ENCODE results near the gene GPBP1L1. TPM values are rescaled to one million over a fixed set of nuclear protein-coding genes. Genes with fewer than 3 reads are reported as not detected.

GPBP1L1 gene
- total and polyA plus RNA-seq, 2 of the 13 experiments (the other 11 are each of a cell fraction or from before 2014, with no cell fraction given), result 45.9 to 86.1 TPM

- Histone ChIP-seq H3K9me3 (ENCODE audit: low read length) (no peaks in the 10 kb centered on the region), H3K27ac (ENCODE audit: extremely low read length, insufficient read depth, low read length) (no peak overlapping the region), H3K27me3 (ENCODE audit: control insufficient read depth in 1 of 2, insufficient read depth in 2 of 2, low read length in 2 of 2) (no peaks in the 10 kb centered on the region), H4K20me1 (ENCODE audit: insufficient read depth, low read length) (no peaks in the 10 kb centered on the region; the same call in 1 of the 2 replicates), H3K4me3 (replicated peaks in 1 of 3; ENCODE audit: insufficient read depth in 1 of 3, low read depth in 2 of 3, low read length in 3 of 3) (no peak overlapping the region), H3K36me3 (replicated peaks in 1 of 2; ENCODE audit: control insufficient read depth in 1 of 2, insufficient read depth in 2 of 2, low read length in 2 of 2) (peaks cover 20 to 41% of the 10 kb centered on the region in 2 experiments), H3K4me1 (ENCODE audit: insufficient read depth, low read length) (peaks cover 11% of the 10 kb centered on the region), H3K9ac (ENCODE audit: insufficient read depth, low read depth, low read length) (no peak overlapping the region), H3K79me2 (ENCODE audit: insufficient read depth, low read length) (no peaks in the 10 kb centered on the region), H3K4me2 (ENCODE audit: low read depth, low read length) (no peak overlapping the region), H2AFZ (ENCODE audit: low read length) (no peak overlapping the region)
- TF ChIP-seq POLR2G (IDR thresholded peaks at IDR 0.05; ENCODE audit: low read depth, low read length) (peak; percentile 38), RBM22 (optimal IDR thresholded peaks at IDR 0.05; ENCODE audit: low read length) (peak; percentile 98), EED (CRISPR knock-in tag; IDR thresholded peaks at IDR 0.05) (no peak), CTCF (CRISPR knock-in tag; IDR thresholded peaks at IDR 0.05) (peak; percentile 32), STAG1 (CRISPR knock-in tag; IDR thresholded peaks at IDR 0.05) (0 out of 2 replicates have a peak, but pooled peaks have one; percentile 8), POLR2A (IDR thresholded peaks at IDR 0.05; ENCODE audit: insufficient read depth in 1 of 2, low read depth in 2 of 2, low read length in 2 of 2) (0 out of 4 replicates have a peak, but pooled peaks of 1 of the 2 experiments have one; percentile 24), AGO2 (optimal IDR thresholded peaks at IDR 0.05; ENCODE audit: low read depth, low read length) (peak; percentile 35), HIVEP1 (CRISPR knock-in tag; IDR thresholded peaks at IDR 0.05) (no peak), ZNF501 (CRISPR knock-in tag; IDR thresholded peaks at IDR 0.05) (0 out of 2 replicates have a peak, but pooled peaks have one; percentile 15), ZNF230 (CRISPR knock-in tag; IDR thresholded peaks at IDR 0.05) (no peak), ZNF672 (CRISPR knock-in tag; IDR thresholded peaks at IDR 0.05) (no peak)
- TF ChIP-seq, protein P1, sequence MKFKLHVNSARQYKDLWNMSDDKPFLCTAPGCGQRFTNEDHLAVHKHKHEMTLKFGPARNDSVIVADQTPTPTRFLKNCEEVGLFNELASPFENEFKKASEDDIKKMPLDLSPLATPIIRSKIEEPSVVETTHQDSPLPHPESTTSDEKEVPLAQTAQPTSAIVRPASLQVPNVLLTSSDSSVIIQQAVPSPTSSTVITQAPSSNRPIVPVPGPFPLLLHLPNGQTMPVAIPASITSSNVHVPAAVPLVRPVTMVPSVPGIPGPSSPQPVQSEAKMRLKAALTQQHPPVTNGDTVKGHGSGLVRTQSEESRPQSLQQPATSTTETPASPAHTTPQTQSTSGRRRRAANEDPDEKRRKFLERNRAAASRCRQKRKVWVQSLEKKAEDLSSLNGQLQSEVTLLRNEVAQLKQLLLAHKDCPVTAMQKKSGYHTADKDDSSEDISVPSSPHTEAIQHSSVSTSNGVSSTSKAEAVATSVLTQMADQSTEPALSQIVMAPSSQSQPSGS (CRISPR knock-in tag; IDR thresholded peaks at IDR 0.05), result no peak
- no TSS peak for BruUV-seq (replicated peaks)
- POLR2A ChIA-PET, result no interaction called here
- FAIRE-seq (no peak), DNase-seq (ENCODE audit: low spot score) (no peak), ATAC-seq (peak; percentile 12)
- intact Hi-C loops (cut with micrococcal nuclease; ENCODE audit: unreplicated experiment), result no loop called here
- in situ Hi-C loops (cut with HindIII; ENCODE audit: extremely low pct_ligation_motif_present, low pct_unique_long_range_greater_than_20kb), result no loop called here
- 82% methylated on average over 7 of the region's 8 CpGs for WGBS (ENCODE audit: low lambda C conversion rate)
- CTCF ChIA-PET (ENCODE audit: low intra/inter-chr PET ratio, low total read pairs), result no interaction called here
These were observed 67.0 kb downstream of the GPBP1L1 start for GRCh38 chr1:45619149-45619921.
